ENCODE data around the gene SHROOM3. TPM values are rescaled to one million over a fixed set of nuclear protein-coding genes. Genes with fewer than 3 reads are reported as not detected.

Gene SHROOM3
- total and polyA plus RNA-seq, 2 donors (not counting 1 experiment from before 2014, with no cell fraction given): 0.91 to 1.5 TPM

- Histone ChIP-seq H3K9me3 (ENCODE audit: control extremely low read depth in 1 of 3, control insufficient read depth in 2 of 3, insufficient read depth in 1 of 3, low read length in 2 of 3) (no peaks in the 10 kb centered on the region), H3K4me2 (replicated peaks; ENCODE audit: low read depth, low read length, poor library complexity, severe bottlenecking) (no peak overlapping the region), H3K27ac (ENCODE audit: low read length in 2 of 2) (no peak overlapping the region), H3K4me1 (ENCODE audit: control insufficient read depth in 2 of 2, insufficient read depth in 2 of 2, low read length in 2 of 2) (no peaks in the 10 kb centered on the region), H3K36me3 (replicated peaks in 1 of 2; ENCODE audit: control extremely low read depth in 1 of 2, control insufficient read depth in 1 of 2, extremely low read depth in 1 of 2, insufficient read depth in 2 of 2, low read length in 1 of 2) (no peaks in the 10 kb centered on the region), H3K9ac (ENCODE audit: low read length) (no peak overlapping the region), H3K79me2 (ENCODE audit: control insufficient read depth, insufficient read depth, low read length) (no peaks in the 10 kb centered on the region), H2AFZ (ENCODE audit: insufficient read depth, low read depth, low read length, poor library complexity, severe bottlenecking) (no peak overlapping the region), H3K4me3 (ENCODE audit: control extremely low read depth in 1 of 5, extremely low read depth in 1 of 5, insufficient read depth in 1 of 5, low read depth in 2 of 5, low read length in 4 of 5) (no peak overlapping the region), H3K27me3 (replicated peaks in 1 of 4; ENCODE audit: control extremely low read depth in 1 of 4, control insufficient read depth in 3 of 4, insufficient read depth in 4 of 4, low read length in 3 of 4) (peaks cover 0 to 3% (median 2%) of the 10 kb centered on the region in 4 experiments), H4K20me1 (ENCODE audit: control insufficient read depth, insufficient read depth, low read length, poor library complexity, severe bottlenecking) (no peaks in the 10 kb centered on the region)
- 60% methylated on average over 1 of the region's 1 CpG for WGBS (ENCODE audit: insufficient coverage)
- no peak for TF ChIP-seq EZH2 (IDR thresholded peaks at IDR 0.05; ENCODE audit: borderline replicate concordance, insufficient read depth, low read depth, low read length, poor library complexity, severe bottlenecking)
- TF ChIP-seq CTCF (IDR thresholded peaks at IDR 0.05): no peak
- H3K27me3 Mint-ChIP-seq: peaks cover 41% of the 10 kb centered on the region
- intact Hi-C loops (cut with micrococcal nuclease): no loop called here
- ChIA-PET CTCF (interaction anchor here (0.6 kb wide), 1 partner anchor 1259 kb away, joined by 3 read pairs; no protein-coding TSS in a partner anchor), POLR2A (no interaction called here)
- no peak overlapping the region for H3K4me3 Mint-ChIP-seq
- H3K27ac Mint-ChIP-seq: no peak overlapping the region
- H3K9me3 Mint-ChIP-seq (ENCODE audit: insufficient read depth): no peaks in the 10 kb centered on the region
- H3K4me1 Mint-ChIP-seq: no peaks in the 10 kb centered on the region
- ATAC-seq (ENCODE audit: low read depth) (no peak), DNase-seq (no peak)
Observed at GRCh38 chr4:76681996-76682395, 247.0 kb downstream of the SHROOM3 start.

GRCh38 chr4:76683144-76683543 is 248.1 kb downstream of the SHROOM3 start:
- Histone ChIP-seq H4K20me1 (ENCODE audit: control insufficient read depth, insufficient read depth, low read length, poor library complexity, severe bottlenecking) (no peaks in the 10 kb centered on the region), H3K4me1 (ENCODE audit: control insufficient read depth in 2 of 2, insufficient read depth in 2 of 2, low read length in 2 of 2) (no peaks in the 10 kb centered on the region), H3K27me3 (replicated peaks in 1 of 4; ENCODE audit: control extremely low read depth in 1 of 4, control insufficient read depth in 3 of 4, insufficient read depth in 4 of 4, low read length in 3 of 4) (peaks cover 0 to 10% (median 5%) of the 10 kb centered on the region in 4 experiments), H2AFZ (ENCODE audit: insufficient read depth, low read depth, low read length, poor library complexity, severe bottlenecking) (no peak overlapping the region), H3K4me3 (ENCODE audit: control extremely low read depth in 1 of 5, extremely low read depth in 1 of 5, insufficient read depth in 1 of 5, low read depth in 2 of 5, low read length in 4 of 5) (no peak overlapping the region), H3K9me3 (ENCODE audit: control extremely low read depth in 1 of 3, control insufficient read depth in 2 of 3, insufficient read depth in 1 of 3, low read length in 2 of 3) (no peaks in the 10 kb centered on the region), H3K36me3 (replicated peaks in 1 of 2; ENCODE audit: control extremely low read depth in 1 of 2, control insufficient read depth in 1 of 2, extremely low read depth in 1 of 2, insufficient read depth in 2 of 2, low read length in 1 of 2) (no peaks in the 10 kb centered on the region), H3K4me2 (replicated peaks; ENCODE audit: low read depth, low read length, poor library complexity, severe bottlenecking) (no peak overlapping the region), H3K27ac (ENCODE audit: low read length in 2 of 2) (no peak overlapping the region), H3K79me2 (ENCODE audit: control insufficient read depth, insufficient read depth, low read length) (no peaks in the 10 kb centered on the region), H3K9ac (ENCODE audit: low read length) (no peak overlapping the region)
- no peak for ATAC-seq (ENCODE audit: low read depth)
- intact Hi-C loops (cut with micrococcal nuclease): no loop called here
- ChIA-PET CTCF (no interaction called here), POLR2A (no interaction called here)
- no peak overlapping the region for H3K4me3 Mint-ChIP-seq
- WGBS (ENCODE audit: insufficient coverage): 88% methylated on average over 1 of the region's 3 CpGs
- no peak for TF ChIP-seq EZH2 (IDR thresholded peaks at IDR 0.05; ENCODE audit: borderline replicate concordance, insufficient read depth, low read depth, low read length, poor library complexity, severe bottlenecking)
- TF ChIP-seq CTCF (IDR thresholded peaks at IDR 0.05): no peak
- H3K9me3 Mint-ChIP-seq (ENCODE audit: insufficient read depth): no peaks in the 10 kb centered on the region
- H3K4me1 Mint-ChIP-seq: no peaks in the 10 kb centered on the region
- no peak overlapping the region for H3K27ac Mint-ChIP-seq
- no peak for DNase-seq
- H3K27me3 Mint-ChIP-seq: peaks cover 51% of the 10 kb centered on the region
